B cell (primary cell): ENCODE results near the gene CGB1.

Experiments used
- EZH2 ChIP-seq: IDR thresholded peaks from 2 replicates; pipeline ENCODE4 v1.6.1; 2012; ENCODE audit warnings: borderline replicate concordance, low read depth, mild to moderate bottlenecking, moderate library complexity, low read length; ENCODE audit not compliant: insufficient read depth, poor library complexity, severe bottlenecking
- TF ChIP-seq, protein P1 (sequence below): fragments of 200-600 bp; IDR thresholded peaks from one replicate; pipeline ENCODE4 v1.8.0; 2022; ENCODE audit warnings: antibody characterized with exemption, mild to moderate bottlenecking

GRCh38 chr19:48986211-48986610 lies 50.5 kb downstream of the CGB1 start:
- TF ChIP-seq, protein P1, sequence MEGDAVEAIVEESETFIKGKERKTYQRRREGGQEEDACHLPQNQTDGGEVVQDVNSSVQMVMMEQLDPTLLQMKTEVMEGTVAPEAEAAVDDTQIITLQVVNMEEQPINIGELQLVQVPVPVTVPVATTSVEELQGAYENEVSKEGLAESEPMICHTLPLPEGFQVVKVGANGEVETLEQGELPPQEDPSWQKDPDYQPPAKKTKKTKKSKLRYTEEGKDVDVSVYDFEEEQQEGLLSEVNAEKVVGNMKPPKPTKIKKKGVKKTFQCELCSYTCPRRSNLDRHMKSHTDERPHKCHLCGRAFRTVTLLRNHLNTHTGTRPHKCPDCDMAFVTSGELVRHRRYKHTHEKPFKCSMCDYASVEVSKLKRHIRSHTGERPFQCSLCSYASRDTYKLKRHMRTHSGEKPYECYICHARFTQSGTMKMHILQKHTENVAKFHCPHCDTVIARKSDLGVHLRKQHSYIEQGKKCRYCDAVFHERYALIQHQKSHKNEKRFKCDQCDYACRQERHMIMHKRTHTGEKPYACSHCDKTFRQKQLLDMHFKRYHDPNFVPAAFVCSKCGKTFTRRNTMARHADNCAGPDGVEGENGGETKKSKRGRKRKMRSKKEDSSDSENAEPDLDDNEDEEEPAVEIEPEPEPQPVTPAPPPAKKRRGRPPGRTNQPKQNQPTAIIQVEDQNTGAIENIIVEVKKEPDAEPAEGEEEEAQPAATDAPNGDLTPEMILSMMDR, result no peak
- no peak for TF ChIP-seq EZH2
